Activated B cell treated with CpG ODN at 0.5 μM for 24 hours (primary cell): Measurements from ENCODE around the gene DRGX. TPM values are rescaled to one million over a fixed set of nuclear protein-coding genes. Genes with fewer than 3 reads are reported as not detected.

Experiments used
- ATAC-seq: fragments of 200-7000 bp; cut with Tn5 transposase; one replicate; pipeline ENCODE4 v1.10.0; 2021; ENCODE audit warnings: low read depth, mild to moderate bottlenecking, moderate library complexity
- CTCF ChIA-PET: fragments of 350-600 bp; sonication (Branson Sonifier 250); formaldehyde crosslinking; loops from one replicate; lab custom pipeline; 2021; ENCODE audit warnings: antibody characterized with exemption; lab: Charles Lee
- POLR2A ChIA-PET: fragments of 350-600 bp; sonication (Branson Sonifier 250); formaldehyde crosslinking; loops from one replicate; lab custom pipeline; 2021; ENCODE audit warnings: antibody characterized with exemption; lab: Charles Lee
- DNase-seq: peaks from one replicate; pipeline ENCODE4 v3.0.0; 2022
- H3K27ac Mint-ChIP-seq: one replicate; pipeline ENCODE4 v1.8.0; 2020; ENCODE audit warnings: mixed read lengths
- H3K27me3 Mint-ChIP-seq: one replicate; pipeline ENCODE4 v1.8.0; 2021; ENCODE audit warnings: mixed read lengths
- H3K36me3 Mint-ChIP-seq: one replicate; pipeline ENCODE4 v1.8.0; 2021; ENCODE audit warnings: low read depth, mixed read lengths
- H3K4me1 Mint-ChIP-seq: one replicate; pipeline ENCODE4 v1.8.0; 2021; ENCODE audit warnings: mixed read lengths
- H3K4me3 Mint-ChIP-seq: one replicate; pipeline ENCODE4 v1.8.0; 2020; ENCODE audit warnings: mild to moderate bottlenecking, mixed read lengths
- H3K9me3 Mint-ChIP-seq: one replicate; pipeline ENCODE4 v1.8.0; 2020; ENCODE audit warnings: mixed read lengths
- intact Hi-C: fragments of 100-400 bp; cut with micrococcal nuclease; formaldehyde crosslinking; loops from one replicate; pipeline ENCODE4 v1.15.1; 2024
- total RNA-seq: library from RNA; stranded (reverse); gene quantifications from 2 replicates; pipeline ENCODE4 v1.2.3, GENCODE V29; 2022
- TF ChIP-seq, protein P1 (sequence below): fragments of 200-600 bp; IDR thresholded peaks from one replicate; pipeline ENCODE4 v1.8.0; 2022; ENCODE audit warnings: antibody characterized with exemption, mild to moderate bottlenecking

DRGX gene
- total RNA-seq, 1 donor from 2014 or later: not detected

DNA sequence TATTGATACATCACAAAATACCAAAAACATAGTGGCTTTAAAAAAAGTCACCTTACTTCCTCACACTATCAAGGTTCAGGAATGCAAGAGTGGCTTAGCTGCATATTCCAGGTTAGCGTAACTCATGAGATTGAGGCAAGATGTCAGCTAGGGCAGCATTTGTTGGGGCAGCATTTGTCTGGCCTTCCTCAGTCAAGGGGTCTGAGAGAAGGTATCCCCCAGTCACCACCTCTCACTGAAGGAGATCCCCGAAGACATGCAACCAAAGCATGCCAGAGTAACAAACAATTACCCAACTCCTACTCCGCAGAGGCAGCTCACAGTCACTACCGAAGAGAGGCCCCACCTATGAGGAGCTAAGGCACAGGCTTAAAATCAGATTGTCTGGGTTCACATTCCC, 48.5 kb downstream of the DRGX start:
- ChIA-PET POLR2A (no interaction called here), CTCF (no interaction called here)
- TF ChIP-seq, protein P1, sequence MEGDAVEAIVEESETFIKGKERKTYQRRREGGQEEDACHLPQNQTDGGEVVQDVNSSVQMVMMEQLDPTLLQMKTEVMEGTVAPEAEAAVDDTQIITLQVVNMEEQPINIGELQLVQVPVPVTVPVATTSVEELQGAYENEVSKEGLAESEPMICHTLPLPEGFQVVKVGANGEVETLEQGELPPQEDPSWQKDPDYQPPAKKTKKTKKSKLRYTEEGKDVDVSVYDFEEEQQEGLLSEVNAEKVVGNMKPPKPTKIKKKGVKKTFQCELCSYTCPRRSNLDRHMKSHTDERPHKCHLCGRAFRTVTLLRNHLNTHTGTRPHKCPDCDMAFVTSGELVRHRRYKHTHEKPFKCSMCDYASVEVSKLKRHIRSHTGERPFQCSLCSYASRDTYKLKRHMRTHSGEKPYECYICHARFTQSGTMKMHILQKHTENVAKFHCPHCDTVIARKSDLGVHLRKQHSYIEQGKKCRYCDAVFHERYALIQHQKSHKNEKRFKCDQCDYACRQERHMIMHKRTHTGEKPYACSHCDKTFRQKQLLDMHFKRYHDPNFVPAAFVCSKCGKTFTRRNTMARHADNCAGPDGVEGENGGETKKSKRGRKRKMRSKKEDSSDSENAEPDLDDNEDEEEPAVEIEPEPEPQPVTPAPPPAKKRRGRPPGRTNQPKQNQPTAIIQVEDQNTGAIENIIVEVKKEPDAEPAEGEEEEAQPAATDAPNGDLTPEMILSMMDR: no peak
- ATAC-seq (no peak), DNase-seq (no peak)
- intact Hi-C loops: no loop called here
- peaks cover 8% of the 10 kb centered on the region for H3K27me3 Mint-ChIP-seq
- H3K4me3 Mint-ChIP-seq: no peak overlapping the region
- peaks cover 9% of the 10 kb centered on the region for H3K9me3 Mint-ChIP-seq
- no peaks in the 10 kb centered on the region for H3K4me1 Mint-ChIP-seq
- no peak overlapping the region for H3K27ac Mint-ChIP-seq
- no peaks in the 10 kb centered on the region for H3K36me3 Mint-ChIP-seq

DNA sequence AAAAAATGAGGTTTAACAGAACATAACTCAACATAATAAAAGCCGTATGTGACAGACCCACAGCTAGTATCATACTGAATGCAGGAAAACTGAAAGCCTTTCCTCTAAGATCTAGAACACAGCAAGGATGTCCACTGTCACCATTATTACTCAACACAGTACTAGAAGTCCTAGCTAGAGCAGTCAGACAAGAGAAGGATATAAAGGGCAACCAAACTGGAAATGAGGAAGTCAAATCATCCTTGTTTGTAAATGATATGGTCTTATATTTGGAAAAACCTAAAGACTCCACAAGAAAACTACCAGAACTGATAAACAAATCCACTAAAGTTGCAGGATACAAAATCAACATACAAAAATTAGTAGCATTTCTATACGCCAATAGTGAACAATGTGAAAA, 51.0 kb downstream of the DRGX start:
- intact Hi-C loops: no loop called here
- peaks cover 8% of the 10 kb centered on the region for H3K27me3 Mint-ChIP-seq
- POLR2A ChIA-PET: no interaction called here
- DNase-seq (no peak), ATAC-seq (no peak)
- peaks cover 3% of the 10 kb centered on the region for H3K9me3 Mint-ChIP-seq
- H3K4me3 Mint-ChIP-seq: no peak overlapping the region
- H3K4me1 Mint-ChIP-seq: no peaks in the 10 kb centered on the region
- TF ChIP-seq, protein P1: no peak
- H3K36me3 Mint-ChIP-seq: no peaks in the 10 kb centered on the region
- CTCF ChIA-PET: no interaction called here
- no peak overlapping the region for H3K27ac Mint-ChIP-seq

DNA sequence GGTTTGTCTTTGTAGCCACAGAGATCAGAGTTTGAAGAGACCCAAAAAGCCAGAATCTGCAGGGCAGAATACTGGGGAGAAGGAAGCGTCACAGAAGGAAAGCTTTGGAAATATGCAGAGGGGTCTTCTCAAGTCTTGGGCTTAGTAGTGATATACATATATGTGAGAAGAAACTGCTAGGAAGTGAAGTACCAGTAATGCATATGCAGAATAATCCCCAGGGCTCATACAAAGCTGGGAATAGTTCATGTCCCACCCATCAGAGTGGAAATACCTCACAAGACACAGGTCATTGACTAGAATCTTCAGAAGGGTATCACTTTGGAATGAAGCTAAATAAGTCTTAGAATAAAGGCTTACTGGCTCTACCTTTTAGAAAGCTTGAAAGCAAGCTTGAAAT, 57.3 kb downstream of the DRGX start:
- TF ChIP-seq, protein P1: no peak
- intact Hi-C loops: no loop called here
- H3K27ac Mint-ChIP-seq: no peak overlapping the region
- no peaks in the 10 kb centered on the region for H3K36me3 Mint-ChIP-seq
- H3K4me3 Mint-ChIP-seq: no peak overlapping the region
- DNase-seq (no peak), ATAC-seq (no peak)
- no peaks in the 10 kb centered on the region for H3K4me1 Mint-ChIP-seq
- H3K27me3 Mint-ChIP-seq: peaks cover 4% of the 10 kb centered on the region
- peaks cover 4% of the 10 kb centered on the region for H3K9me3 Mint-ChIP-seq
- CTCF ChIA-PET: no interaction called here
- POLR2A ChIA-PET: no interaction called here

DNA sequence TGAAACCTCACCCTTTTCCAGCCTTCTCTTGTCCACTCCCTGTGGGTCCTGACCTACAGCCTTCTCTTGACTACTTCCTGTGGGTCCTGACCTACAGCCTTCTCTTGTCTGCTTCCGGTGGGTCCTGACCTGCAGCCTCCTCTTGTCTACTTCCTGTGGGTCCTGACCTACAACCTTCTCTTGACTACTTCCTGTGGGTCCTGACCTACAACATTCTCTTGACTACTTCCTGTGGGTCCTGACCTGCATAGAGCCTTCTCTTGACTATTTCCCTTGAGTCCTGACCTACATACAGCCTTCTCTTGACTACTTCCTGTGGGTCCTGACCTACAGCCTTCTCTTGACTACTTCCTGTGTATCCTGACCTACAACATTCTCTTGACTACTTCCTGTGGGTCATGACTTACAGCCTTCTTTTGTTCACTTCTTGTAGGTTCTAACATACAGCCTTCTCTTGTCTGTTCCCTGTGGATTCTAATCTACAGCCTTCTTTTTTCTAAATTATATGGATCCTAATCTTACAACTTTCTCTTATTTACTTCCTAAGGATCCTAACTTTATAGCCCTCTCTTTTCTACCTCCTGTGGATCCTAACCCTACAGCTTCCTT, 60.4 kb downstream of the DRGX start:
- no peak for ATAC-seq
- POLR2A ChIA-PET: no interaction called here
- no peak for DNase-seq
- H3K4me1 Mint-ChIP-seq: no peaks in the 10 kb centered on the region
- H3K4me3 Mint-ChIP-seq: no peak overlapping the region
- CTCF ChIA-PET: no interaction called here
- H3K36me3 Mint-ChIP-seq: no peaks in the 10 kb centered on the region
- TF ChIP-seq, protein P1: no peak
- intact Hi-C loops: no loop called here
- H3K27ac Mint-ChIP-seq: no peak overlapping the region
- peaks cover 4% of the 10 kb centered on the region for H3K9me3 Mint-ChIP-seq
- no peaks in the 10 kb centered on the region for H3K27me3 Mint-ChIP-seq

DNA sequence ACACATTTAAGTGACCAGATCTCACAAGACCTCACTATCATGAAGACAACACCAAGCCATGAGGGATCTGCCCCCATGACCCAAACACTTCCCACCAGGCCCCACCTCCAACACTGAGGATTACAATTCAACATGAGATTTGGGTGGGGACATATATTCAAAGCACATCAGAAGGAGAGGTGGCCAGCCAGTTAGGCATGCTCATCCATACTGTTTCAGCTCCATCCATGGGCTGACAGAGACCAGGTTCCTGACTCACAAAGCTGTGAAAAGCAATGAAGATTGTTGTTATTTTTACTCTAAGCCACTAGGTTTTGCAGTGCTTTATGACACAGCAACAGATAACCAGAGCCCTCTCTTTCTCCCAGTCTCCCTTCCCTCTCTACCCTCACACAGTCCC, 60.9 kb downstream of the DRGX start:
- Mint-ChIP-seq H3K9me3 (peaks cover 4% of the 10 kb centered on the region), H3K4me3 (no peak overlapping the region), H3K27ac (no peak overlapping the region), H3K36me3 (no peaks in the 10 kb centered on the region), H3K4me1 (no peaks in the 10 kb centered on the region), H3K27me3 (no peaks in the 10 kb centered on the region)
- TF ChIP-seq, protein P1: no peak
- ChIA-PET POLR2A (no interaction called here), CTCF (no interaction called here)
- ATAC-seq (no peak), DNase-seq (no peak)
- intact Hi-C loops: no loop called here
